HEK293 (cell line): ENCODE data around the gene HTR6.

Experiments used
- HOXA7 ChIP-seq: sonication (generic); formaldehyde crosslinking; IDR thresholded peaks from 2 replicates; pipeline ENCODE4 v1.8.1; 2022; ENCODE audit warnings: missing genetic modification reagents, borderline replicate concordance
- TCF7L2 ChIP-seq: IDR thresholded peaks from 2 replicates; pipeline ENCODE4 v1.6.1; 2011; ENCODE audit warnings: low read depth, mild to moderate bottlenecking, inconsistent platforms, low read length, moderate library complexity, borderline replicate concordance
- ZNF133 ChIP-seq: fragments of 450-650 bp; formaldehyde crosslinking; IDR thresholded peaks from 2 replicates; pipeline ENCODE4 v1.5.1; 2016; ENCODE audit warnings: missing biosample characterization, missing genetic modification characterization
- ZNF184 ChIP-seq: fragments of 450-650 bp; IDR thresholded peaks from 2 replicates; pipeline ENCODE4 v1.5.1; 2018; ENCODE audit warnings: missing biosample characterization, mild to moderate bottlenecking, missing genetic modification characterization
- ZNF707 ChIP-seq: fragments of 450-650 bp; formaldehyde crosslinking; IDR thresholded peaks from 2 replicates; pipeline ENCODE4 v1.5.1; 2016; ENCODE audit warnings: missing biosample characterization, missing genetic modification characterization
- ZXDB ChIP-seq: fragments of 450-650 bp; formaldehyde crosslinking; IDR thresholded peaks from 2 replicates; pipeline ENCODE4 v1.5.1; 2016; ENCODE audit warnings: missing biosample characterization, missing genetic modification characterization
- TF ChIP-seq, protein P1 (sequence below): fragments of 450-650 bp; formaldehyde crosslinking; IDR thresholded peaks from 2 replicates; pipeline ENCODE4 v1.5.1; 2016; ENCODE audit warnings: missing biosample characterization, missing genetic modification characterization
- TF ChIP-seq, protein P2 (sequence below): fragments of 450-650 bp; formaldehyde crosslinking; IDR thresholded peaks from 2 replicates; pipeline ENCODE4 v1.5.1; 2016; ENCODE audit warnings: missing biosample characterization, missing genetic modification characterization, low read depth
- TF ChIP-seq, protein P3 (sequence below): fragments of 450-650 bp; formaldehyde crosslinking; IDR thresholded peaks from 2 replicates; pipeline ENCODE4 v1.5.1; 2016; ENCODE audit warnings: missing biosample characterization, missing genetic modification characterization
- TF ChIP-seq, protein P4 (sequence below): fragments of 450-650 bp; formaldehyde crosslinking; IDR thresholded peaks from 2 replicates; pipeline ENCODE4 v1.5.1; 2016; ENCODE audit warnings: missing biosample characterization, missing genetic modification characterization
- TF ChIP-seq, protein P5 (sequence below): fragments of 450-650 bp; formaldehyde crosslinking; conservative IDR thresholded peaks from 2 replicates; pipeline ENCODE4 v1.5.1; 2016; ENCODE audit warnings: low read depth, missing biosample characterization, missing genetic modification characterization
- TF ChIP-seq, protein P6 (sequence below): fragments of 450-650 bp; formaldehyde crosslinking; IDR thresholded peaks from 2 replicates; pipeline ENCODE4 v1.5.1; 2016; ENCODE audit warnings: missing biosample characterization, missing genetic modification characterization
- TF ChIP-seq, protein P7 (sequence below): fragments of 450-650 bp; formaldehyde crosslinking; IDR thresholded peaks from 2 replicates; pipeline ENCODE4; 2016; ENCODE audit warnings: missing biosample characterization, missing genetic modification characterization

DNA sequence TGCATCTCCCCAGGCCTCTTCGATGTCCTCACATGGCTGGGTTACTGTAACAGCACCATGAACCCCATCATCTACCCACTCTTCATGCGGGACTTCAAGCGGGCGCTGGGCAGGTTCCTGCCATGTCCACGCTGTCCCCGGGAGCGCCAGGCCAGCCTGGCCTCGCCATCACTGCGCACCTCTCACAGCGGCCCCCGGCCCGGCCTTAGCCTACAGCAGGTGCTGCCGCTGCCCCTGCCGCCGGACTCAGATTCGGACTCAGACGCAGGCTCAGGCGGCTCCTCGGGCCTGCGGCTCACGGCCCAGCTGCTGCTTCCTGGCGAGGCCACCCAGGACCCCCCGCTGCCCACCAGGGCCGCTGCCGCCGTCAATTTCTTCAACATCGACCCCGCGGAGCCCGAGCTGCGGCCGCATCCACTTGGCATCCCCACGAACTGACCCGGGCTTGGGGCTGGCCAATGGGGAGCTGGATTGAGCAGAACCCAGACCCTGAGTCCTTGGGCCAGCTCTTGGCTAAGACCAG lies 14.3 kb downstream of the HTR6 start:
- TF ChIP-seq, protein P1, sequence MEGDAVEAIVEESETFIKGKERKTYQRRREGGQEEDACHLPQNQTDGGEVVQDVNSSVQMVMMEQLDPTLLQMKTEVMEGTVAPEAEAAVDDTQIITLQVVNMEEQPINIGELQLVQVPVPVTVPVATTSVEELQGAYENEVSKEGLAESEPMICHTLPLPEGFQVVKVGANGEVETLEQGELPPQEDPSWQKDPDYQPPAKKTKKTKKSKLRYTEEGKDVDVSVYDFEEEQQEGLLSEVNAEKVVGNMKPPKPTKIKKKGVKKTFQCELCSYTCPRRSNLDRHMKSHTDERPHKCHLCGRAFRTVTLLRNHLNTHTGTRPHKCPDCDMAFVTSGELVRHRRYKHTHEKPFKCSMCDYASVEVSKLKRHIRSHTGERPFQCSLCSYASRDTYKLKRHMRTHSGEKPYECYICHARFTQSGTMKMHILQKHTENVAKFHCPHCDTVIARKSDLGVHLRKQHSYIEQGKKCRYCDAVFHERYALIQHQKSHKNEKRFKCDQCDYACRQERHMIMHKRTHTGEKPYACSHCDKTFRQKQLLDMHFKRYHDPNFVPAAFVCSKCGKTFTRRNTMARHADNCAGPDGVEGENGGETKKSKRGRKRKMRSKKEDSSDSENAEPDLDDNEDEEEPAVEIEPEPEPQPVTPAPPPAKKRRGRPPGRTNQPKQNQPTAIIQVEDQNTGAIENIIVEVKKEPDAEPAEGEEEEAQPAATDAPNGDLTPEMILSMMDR (tag by site-specific recombination): no peak
- TF ChIP-seq TCF7L2 (no peak), ZNF184 (tag by site-specific recombination) (no peak), ZNF133 (no peak), ZXDB (tag by site-specific recombination) (no peak), HOXA7 (CRISPR knock-in tag) (no peak), ZNF707 (tag by site-specific recombination) (no peak)
- TF ChIP-seq, protein P2, sequence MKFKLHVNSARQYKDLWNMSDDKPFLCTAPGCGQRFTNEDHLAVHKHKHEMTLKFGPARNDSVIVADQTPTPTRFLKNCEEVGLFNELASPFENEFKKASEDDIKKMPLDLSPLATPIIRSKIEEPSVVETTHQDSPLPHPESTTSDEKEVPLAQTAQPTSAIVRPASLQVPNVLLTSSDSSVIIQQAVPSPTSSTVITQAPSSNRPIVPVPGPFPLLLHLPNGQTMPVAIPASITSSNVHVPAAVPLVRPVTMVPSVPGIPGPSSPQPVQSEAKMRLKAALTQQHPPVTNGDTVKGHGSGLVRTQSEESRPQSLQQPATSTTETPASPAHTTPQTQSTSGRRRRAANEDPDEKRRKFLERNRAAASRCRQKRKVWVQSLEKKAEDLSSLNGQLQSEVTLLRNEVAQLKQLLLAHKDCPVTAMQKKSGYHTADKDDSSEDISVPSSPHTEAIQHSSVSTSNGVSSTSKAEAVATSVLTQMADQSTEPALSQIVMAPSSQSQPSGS (tag by site-specific recombination): no peak
- TF ChIP-seq, protein P3, sequence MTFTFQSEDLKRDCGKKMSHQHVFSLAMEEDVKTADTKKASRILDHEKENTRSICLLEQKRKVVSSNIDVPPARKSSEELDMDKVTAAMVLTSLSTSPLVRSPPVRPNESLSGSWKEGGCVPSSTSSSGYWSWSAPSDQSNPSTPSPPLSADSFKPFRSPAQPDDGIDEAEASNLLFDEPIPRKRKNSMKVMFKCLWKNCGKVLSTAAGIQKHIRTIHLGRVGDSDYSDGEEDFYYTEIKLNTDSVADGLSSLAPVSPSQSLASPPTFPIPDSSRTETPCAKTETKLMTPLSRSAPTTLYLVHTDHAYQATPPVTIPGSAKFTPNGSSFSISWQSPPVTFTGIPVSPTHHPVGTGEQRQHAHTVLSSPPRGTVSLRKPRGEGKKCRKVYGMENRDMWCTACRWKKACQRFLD (tag by site-specific recombination): no peak
- TF ChIP-seq, protein P4, sequence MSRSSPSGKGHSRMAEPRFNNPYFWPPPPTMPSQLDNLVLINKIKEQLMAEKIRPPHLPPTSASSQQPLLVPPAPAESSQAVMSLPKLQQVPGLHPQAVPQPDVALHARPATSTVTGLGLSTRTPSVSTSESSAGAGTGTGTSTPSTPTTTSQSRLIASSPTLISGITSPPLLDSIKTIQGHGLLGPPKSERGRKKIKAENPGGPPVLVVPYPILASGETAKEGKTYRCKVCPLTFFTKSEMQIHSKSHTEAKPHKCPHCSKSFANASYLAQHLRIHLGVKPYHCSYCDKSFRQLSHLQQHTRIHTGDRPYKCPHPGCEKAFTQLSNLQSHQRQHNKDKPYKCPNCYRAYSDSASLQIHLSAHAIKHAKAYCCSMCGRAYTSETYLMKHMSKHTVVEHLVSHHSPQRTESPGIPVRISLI (tag by site-specific recombination): no peak
- TF ChIP-seq, protein P5, sequence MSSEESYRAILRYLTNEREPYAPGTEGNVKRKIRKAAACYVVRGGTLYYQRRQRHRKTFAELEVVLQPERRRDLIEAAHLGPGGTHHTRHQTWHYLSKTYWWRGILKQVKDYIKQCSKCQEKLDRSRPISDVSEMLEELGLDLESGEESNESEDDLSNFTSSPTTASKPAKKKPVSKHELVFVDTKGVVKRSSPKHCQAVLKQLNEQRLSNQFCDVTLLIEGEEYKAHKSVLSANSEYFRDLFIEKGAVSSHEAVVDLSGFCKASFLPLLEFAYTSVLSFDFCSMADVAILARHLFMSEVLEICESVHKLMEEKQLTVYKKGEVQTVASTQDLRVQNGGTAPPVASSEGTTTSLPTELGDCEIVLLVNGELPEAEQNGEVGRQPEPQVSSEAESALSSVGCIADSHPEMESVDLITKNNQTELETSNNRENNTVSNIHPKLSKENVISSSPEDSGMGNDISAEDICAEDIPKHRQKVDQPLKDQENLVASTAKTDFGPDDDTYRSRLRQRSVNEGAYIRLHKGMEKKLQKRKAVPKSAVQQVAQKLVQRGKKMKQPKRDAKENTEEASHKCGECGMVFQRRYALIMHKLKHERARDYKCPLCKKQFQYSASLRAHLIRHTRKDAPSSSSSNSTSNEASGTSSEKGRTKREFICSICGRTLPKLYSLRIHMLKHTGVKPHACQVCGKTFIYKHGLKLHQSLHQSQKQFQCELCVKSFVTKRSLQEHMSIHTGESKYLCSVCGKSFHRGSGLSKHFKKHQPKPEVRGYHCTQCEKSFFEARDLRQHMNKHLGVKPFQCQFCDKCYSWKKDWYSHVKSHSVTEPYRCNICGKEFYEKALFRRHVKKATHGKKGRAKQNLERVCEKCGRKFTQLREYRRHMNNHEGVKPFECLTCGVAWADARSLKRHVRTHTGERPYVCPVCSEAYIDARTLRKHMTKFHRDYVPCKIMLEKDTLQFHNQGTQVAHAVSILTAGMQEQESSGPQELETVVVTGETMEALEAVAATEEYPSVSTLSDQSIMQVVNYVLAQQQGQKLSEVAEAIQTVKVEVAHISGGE (tag by site-specific recombination): no peak
- TF ChIP-seq, protein P6, sequence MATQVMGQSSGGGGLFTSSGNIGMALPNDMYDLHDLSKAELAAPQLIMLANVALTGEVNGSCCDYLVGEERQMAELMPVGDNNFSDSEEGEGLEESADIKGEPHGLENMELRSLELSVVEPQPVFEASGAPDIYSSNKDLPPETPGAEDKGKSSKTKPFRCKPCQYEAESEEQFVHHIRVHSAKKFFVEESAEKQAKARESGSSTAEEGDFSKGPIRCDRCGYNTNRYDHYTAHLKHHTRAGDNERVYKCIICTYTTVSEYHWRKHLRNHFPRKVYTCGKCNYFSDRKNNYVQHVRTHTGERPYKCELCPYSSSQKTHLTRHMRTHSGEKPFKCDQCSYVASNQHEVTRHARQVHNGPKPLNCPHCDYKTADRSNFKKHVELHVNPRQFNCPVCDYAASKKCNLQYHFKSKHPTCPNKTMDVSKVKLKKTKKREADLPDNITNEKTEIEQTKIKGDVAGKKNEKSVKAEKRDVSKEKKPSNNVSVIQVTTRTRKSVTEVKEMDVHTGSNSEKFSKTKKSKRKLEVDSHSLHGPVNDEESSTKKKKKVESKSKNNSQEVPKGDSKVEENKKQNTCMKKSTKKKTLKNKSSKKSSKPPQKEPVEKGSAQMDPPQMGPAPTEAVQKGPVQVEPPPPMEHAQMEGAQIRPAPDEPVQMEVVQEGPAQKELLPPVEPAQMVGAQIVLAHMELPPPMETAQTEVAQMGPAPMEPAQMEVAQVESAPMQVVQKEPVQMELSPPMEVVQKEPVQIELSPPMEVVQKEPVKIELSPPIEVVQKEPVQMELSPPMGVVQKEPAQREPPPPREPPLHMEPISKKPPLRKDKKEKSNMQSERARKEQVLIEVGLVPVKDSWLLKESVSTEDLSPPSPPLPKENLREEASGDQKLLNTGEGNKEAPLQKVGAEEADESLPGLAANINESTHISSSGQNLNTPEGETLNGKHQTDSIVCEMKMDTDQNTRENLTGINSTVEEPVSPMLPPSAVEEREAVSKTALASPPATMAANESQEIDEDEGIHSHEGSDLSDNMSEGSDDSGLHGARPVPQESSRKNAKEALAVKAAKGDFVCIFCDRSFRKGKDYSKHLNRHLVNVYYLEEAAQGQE (tag by site-specific recombination): no peak
- TF ChIP-seq, protein P7, sequence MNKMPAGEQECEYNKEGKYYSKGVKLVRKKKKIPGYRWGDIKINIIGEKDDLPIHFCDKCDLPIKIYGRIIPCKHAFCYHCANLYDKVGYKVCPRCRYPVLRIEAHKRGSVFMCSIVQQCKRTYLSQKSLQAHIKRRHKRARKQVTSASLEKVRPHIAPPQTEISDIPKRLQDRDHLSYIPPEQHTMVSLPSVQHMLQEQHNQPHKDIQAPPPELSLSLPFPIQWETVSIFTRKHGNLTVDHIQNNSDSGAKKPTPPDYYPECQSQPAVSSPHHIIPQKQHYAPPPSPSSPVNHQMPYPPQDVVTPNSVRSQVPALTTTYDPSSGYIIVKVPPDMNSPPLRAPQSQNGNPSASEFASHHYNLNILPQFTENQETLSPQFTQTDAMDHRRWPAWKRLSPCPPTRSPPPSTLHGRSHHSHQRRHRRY (tag by site-specific recombination): no peak
